IPS-18c (cell line): ENCODE data around the gene PPFIA3.
A peak's percentile ranks its signal among the peaks of the same experiment; 100 is the strongest.
"Not testable (repeated sequence)": the region's sequence is repeated elsewhere in the genome, so short reads cannot be mapped to it uniquely, and the experiment has no call there.

ENCODE experiments used
- H3K4me3 ChIP-seq: 2 replicates; pipeline ENCODE4 v1.7.0; 2013; ENCODE audit warnings: low read depth, mild to moderate bottlenecking, low read length, moderate library complexity; ENCODE audit not compliant: insufficient read depth
- H3K9me3 ChIP-seq: one replicate; pipeline ENCODE4 v1.6.1; 2013; ENCODE audit warnings: mild to moderate bottlenecking, low read length, moderate library complexity; ENCODE audit not compliant: control insufficient read depth, insufficient read depth

PPFIA3 gene

DNA sequence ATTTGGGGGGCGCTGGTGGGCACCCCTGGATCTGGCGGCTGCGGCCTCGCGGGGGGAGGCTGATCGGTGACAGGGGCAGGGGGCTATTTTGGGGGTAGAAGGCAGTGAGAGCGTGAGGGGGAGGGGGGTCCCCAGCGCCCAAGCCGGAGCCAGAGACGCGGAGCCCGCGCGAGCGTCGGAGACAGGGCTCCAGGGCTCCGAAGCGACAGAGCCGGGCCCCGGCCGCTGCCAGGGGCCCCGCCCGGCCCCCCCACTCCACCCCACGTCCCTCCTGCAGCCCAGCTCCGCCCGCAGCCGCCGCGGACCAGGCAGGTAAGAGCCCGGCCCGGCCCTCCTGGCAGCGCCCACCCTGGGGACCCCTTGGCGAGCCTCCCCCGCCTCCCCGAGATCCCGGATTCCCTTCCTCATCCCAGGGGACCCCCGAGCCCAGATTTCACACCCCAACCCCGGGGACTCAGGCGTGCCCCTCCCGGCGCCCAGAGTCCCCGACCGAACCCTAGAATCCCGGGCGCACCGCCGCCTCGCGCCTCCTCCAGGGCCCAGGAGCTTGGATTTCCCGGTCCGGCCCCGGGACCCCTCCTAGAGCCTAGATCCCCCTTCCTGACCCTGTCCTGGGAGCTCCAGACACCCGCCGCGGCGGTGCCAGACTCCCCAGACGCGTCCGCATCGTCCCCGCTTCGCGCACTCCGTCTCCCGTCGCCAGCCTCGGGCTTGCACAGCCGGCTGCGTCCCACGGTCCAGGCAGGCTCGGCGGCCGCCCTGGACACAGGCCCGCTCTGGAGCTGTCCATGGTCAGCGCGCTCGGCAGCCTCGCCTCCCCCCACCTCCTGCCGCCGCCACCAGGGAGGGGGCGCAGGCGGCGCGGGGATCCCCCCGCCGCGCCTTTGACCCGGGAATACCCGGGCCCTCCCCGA, at the start of gene PPFIA3:
Gene PPFIA3, plus strand, starts transcription at position 134 of the 914 bp plus-strand sequence. CDS start 8,330 bp downstream, outside the sequence.
- no peaks in the 10 kb centered on the region for H3K9me3 ChIP-seq
- H3K4me3 ChIP-seq = peak within 1 kb of the TSS; percentile 87

DNA sequence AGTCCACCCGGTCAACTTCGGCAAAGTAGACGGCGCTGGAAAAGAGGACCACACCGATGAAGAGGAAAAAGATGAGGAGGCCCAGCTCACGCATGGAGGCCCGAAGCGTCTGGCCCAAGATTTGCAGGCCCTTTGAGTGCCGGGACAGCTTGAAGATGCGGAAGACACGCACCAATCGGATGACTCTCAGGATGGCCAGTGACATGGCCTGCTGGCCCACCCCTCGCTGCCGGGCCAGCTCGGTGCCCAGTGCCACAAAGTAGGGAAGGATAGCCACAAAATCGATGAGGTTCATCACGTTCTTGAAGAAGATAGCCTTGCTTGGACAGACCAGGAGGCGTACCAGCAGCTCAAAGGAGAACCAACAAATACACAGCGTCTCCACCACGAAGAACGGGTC, 48.9 kb upstream of the PPFIA3 start:
- H3K4me3 ChIP-seq = no peak overlapping the region
- H3K9me3 ChIP-seq = peaks cover 8% of the 10 kb centered on the region

DNA sequence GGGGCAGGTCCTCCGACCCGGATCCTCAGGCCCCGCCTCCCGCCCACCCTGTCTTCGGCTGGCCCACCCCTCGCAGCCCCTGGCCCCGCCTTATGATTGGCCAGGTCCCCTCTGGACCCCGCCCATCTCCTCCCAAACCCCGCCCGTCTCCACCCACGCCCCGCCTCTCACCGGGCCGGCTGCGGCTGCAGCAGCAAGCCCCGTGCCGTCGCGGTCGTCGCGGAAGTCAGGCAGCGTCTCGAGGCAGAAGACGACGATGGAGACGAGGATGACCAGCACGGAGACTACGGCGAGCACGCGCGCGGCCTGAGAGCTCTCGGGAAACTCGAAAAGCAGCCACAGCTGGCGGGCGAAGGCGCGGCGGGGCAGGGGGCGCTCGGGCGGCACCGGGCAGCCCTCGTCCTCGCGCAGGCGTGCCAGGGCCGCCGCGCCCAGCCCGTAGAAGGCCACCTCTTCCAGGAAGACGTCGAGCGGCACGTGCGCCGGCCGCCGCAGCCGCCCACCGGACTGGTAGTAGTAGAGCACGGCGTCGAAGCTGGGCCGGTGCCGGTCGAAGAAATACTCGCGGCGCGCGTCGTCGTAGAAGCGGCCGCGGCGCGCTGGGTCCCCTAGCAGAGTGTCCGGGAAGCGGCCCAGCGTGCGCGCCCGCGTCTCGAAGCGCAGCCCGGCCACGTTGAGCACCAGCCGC, 47.3 kb upstream of the PPFIA3 start:
- Histone ChIP-seq H3K4me3 (peak overlapping the region; percentile 34), H3K9me3 (peaks cover 8% of the 10 kb centered on the region)

DNA sequence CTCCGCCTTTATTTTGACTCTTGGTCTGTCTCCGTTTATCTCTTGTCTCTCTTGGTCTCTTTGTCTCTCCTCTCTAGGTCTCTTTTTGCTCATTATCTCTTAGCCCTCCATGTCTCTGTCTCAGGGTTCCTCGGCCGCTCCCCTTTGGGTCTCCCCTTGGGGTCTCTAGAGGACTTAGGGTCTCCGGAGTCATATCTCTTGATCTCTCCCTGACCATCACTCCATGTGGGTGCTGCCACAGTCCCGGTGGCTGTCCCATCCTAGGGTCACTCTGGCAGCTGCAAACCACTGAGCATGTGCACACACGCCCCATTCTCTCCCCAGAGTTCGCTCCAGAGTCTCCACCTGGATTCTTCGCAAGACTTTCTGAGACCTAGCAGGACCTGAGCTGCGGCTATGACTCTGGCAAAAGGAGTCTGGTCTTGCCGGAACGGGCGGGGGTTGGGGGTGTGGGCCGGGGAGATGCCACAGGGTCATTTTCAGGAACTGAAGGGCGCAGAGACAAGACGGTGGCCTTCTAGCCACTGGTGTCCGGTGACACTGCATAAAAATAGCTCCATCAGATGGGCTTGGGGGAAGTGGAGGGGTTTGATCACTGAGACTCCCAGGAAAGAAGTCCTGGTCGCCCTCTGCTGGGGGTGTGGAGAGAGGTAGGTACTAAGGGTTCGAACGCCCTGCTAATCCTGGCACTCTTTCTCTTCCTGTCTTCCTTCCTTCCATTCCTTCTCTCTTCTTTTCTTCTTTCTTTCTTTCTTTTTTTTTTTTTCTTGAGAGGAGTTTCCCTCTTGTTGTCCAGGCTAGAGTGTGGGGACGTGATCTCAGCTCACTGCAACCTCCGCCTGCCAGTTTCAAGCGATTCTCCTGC, 45.6 kb upstream of the PPFIA3 start:
- peaks cover 6% of the 10 kb centered on the region for H3K9me3 ChIP-seq
- no peak overlapping the region for H3K4me3 ChIP-seq

DNA sequence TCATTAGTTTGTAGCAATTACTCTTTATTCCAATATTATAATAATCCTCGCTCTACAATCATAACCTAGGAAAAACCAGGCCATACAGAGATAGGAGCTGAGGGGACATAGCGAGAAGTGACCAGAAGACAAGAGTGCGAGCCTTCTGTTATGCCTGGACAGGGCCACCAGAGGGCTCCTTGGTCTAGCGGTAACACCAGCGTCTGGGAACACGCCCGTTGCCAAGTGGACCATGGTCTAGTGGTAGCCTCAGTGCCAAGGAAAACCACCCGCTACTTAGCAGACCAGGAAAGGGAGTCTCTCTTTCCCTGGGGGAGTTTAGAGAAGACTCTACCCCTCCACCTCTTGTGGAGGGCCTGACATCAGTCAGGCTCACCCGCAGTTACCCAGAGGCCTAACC, 44.5 kb upstream of the PPFIA3 start:
- not testable (repeated sequence) for H3K4me3 ChIP-seq, H3K9me3 ChIP-seq

DNA sequence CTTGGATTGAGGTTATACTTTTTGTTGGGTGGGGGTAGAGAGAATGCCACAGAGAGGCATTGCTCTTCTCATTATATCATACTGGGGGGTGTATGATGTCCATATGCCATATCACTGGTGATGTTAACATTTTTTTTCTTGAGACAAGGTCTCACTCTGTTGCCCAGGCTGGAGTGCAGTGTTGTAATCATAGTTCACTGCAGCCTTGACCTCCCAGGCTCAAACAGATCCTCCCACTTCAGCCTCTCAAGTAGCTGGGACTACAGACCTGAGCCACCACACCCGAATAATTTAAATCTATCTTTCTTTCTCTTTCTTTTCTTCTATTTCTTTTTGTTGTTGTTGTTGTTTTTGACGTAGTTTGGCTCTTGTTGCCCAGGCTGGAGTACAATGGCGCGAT, 39.0 kb upstream of the PPFIA3 start:
- Histone ChIP-seq H3K9me3 (no peaks in the 10 kb centered on the region), H3K4me3 (no peak overlapping the region)

DNA sequence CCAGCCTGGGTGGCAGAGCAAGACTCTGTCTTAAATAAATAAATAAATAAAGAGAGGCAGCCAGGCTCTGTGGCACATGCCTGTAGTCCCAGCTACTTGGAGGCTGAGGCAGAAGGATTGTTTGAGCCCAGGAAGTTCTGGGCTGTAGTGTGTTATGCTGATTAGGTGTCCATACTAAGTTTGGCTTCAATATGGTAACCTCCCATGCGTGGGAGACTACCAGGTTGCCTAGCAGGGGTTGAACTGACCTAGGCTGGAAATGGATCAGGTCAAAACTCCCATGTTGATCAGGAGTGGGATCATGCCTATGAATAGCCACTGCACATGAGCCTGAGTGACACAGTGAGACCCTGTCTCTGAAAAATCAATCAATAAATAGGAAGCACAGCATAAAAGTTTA, 38.1 kb upstream of the PPFIA3 start:
- H3K4me3 ChIP-seq = no peak overlapping the region
- no peaks in the 10 kb centered on the region for H3K9me3 ChIP-seq

GRCh38 chr19:49084206-49085019, 34.9 kb upstream of the PPFIA3 start:
- Histone ChIP-seq H3K9me3 (no peaks in the 10 kb centered on the region), H3K4me3 (peak overlapping the region; percentile 95; the same call in 1 of the 2 replicates)

- Histone ChIP-seq H3K4me3 (peak within 1 kb of the TSS; percentile 95), H3K9me3 (no peaks in the 10 kb centered on the region)
Observed at GRCh38 chr19:49085020-49085867, 34.1 kb upstream of the PPFIA3 start, which contains the start of gene SNRNP70. Gene SNRNP70 (plus strand): TSS chr19:49085451. CDS start chr19:49086415, 964 bp downstream.

- H3K9me3 ChIP-seq = no peaks in the 10 kb centered on the region
- H3K4me3 ChIP-seq = peak overlapping the region; percentile 95
Observed at GRCh38 chr19:49085868-49086232, 33.5 kb upstream of the PPFIA3 start.

DNA sequence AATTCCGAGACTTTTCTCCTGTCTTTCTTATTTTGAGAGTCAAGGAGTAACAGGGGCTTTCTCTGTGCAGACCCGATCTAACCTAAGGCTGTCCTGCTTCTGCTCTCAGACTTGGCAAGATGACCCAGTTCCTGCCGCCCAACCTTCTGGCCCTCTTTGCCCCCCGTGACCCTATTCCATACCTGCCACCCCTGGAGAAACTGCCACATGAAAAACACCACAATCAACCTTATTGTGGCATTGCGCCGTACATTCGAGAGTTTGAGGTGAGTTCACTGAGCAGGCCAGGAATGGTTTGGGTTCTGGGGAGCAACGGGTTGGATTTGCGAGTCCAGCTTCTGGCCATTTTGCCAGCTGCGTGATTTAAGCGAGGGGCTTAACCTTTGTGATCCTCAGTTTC, 33.0 kb upstream of the PPFIA3 start:
- peak overlapping the region; percentile 95 for H3K4me3 ChIP-seq
- no peaks in the 10 kb centered on the region for H3K9me3 ChIP-seq

DNA sequence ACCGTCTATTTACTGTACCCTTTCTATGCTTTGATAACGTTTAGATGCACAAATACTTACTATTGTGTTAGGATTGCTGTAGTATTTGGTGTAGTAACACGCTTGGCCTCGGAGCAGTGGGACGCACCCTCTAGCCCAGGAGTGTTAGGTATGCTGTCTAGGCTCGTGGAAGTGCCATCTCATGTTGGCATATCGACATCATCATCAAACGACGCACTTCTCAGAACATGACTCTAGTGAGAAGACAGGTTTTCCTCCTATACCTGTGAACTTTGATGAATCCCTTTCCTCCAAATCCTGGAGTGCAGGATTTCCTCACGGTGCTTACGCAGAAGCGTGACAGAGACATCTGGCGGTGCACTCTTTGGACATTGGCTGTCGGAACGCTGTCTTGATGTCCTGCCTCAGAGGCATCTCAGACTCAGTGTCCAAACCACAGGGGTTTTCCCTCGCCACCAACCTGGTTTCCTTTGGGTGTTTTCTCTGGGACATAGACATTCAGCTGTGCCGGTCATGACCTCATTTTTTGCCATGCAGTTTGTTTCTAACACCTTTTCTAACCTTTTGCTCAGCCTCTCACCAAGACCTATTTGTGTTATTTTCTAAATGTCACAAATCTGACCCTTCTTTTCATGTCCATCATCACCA, 27.8 kb upstream of the PPFIA3 start:
- Histone ChIP-seq H3K4me3 (no peak overlapping the region), H3K9me3 (no peaks in the 10 kb centered on the region)

DNA sequence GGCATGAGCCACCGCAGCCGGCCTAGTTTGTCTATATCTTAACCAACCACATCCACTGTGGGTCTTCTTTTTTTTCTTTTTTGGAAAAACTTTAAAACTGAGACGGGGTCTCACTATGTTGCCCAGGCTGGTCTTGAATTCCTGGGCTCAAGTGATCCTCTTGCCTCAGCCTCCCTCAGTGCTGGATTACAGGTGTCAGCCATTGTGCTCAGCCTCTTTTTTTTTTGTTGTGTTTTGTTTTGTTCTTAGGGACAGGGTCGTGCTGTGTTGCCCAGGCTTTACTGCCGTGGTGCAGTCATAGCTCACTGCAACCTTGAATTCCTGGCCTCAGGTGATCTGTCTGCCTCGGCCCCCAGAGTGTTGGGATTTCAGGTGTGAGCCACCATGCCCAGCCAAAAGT, 26.7 kb upstream of the PPFIA3 start:
- H3K9me3 ChIP-seq = no peaks in the 10 kb centered on the region

DNA sequence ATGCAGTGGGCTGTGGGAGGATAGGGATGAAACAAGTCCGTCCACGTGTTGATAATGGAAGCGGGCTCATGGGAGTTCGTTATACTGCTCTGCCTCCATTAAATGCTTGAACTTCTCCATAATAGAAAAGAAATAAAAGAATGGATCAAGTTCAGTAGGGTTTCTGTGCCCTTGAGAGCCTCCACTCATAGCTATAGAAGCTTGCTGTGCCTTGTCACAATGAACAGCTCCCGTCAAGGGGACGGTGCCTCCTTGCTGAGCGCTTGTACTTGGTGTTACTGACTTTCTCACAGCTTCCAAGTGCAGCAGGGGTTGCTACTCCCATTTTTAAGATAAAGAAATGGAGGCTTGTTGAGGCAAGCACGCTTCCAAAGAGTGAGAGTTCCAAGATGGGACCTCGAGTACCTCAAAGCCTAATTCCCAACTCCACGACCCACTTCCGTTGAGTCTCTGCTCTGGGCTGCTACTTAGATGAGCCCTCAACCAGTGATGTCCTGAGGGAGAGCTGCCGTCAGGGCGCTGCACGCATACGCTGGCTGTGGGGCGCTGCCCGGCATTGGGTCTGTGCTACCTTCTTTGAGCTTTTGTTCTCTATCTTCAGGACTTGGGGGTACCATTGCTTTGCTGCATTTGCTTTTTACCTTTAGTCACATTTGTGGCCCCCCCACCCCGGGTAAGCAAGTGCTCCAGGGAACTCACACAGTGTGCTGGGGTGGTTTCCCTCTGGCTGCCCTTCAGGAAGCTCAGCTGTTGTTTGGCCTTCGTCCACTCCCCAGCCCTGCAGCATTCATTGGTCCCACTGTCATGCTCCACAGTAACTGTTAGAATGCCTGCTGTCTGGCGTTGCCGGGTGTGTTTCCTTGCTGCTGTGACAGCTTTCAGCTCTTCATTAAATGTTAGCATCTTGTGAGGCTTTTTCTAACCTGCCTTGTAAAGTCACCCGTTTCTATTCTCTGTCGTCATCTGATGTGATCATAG, 24.6 kb upstream of the PPFIA3 start:
- Histone ChIP-seq H3K9me3 (peaks cover 2% of the 10 kb centered on the region), H3K4me3 (no peak overlapping the region)

More for the DNA sequence above, 26.7 kb upstream of the PPFIA3 start:
- no peak overlapping the region for H3K4me3 ChIP-seq
